Immature natural killer cell (primary cell): ENCODE results near the gene CDH4. TPM values are rescaled to one million over a fixed set of nuclear protein-coding genes. Genes with fewer than 3 reads are reported as not detected.

Experiments
- DNase-seq, 3 donors: peaks; one replicate each; pipeline ENCODE4 v3.0.0; 2022; ENCODE audit warnings: mixed read lengths in 1 of 3
- H3K27ac Mint-ChIP-seq, 6 donors: one replicate each; pipeline ENCODE4 v1.8.0; 2020; ENCODE audit warnings: mixed read lengths in 6 of 6, mild to moderate bottlenecking in 5 of 6, inconsistent platforms in 4 of 6, moderate library complexity in 3 of 6
- H3K27me3 Mint-ChIP-seq, 3 donors: one replicate each; pipeline ENCODE4 v1.8.0; 2020 to 2021; ENCODE audit warnings: low read depth in 3 of 3, mild to moderate bottlenecking in 3 of 3, mixed read lengths in 3 of 3, moderate library complexity in 3 of 3, inconsistent platforms in 1 of 3
- H3K36me3 Mint-ChIP-seq, 3 donors: one replicate each; pipeline ENCODE4 v1.8.0; 2020; ENCODE audit warnings: mixed read lengths in 3 of 3, inconsistent platforms in 2 of 3, mild to moderate bottlenecking in 2 of 3
- H3K4me1 Mint-ChIP-seq, 2 donors: one replicate each; pipeline ENCODE4 v1.8.0; 2020; ENCODE audit warnings: inconsistent platforms in 2 of 2, mild to moderate bottlenecking in 2 of 2, mixed read lengths in 2 of 2, moderate library complexity in 1 of 2
- H3K4me3 Mint-ChIP-seq, 5 donors: one replicate each; pipeline ENCODE4 v1.8.0; 2020; ENCODE audit warnings: mild to moderate bottlenecking in 5 of 5, mixed read lengths in 5 of 5, inconsistent platforms in 3 of 5, moderate library complexity in 3 of 5
- H3K9me3 Mint-ChIP-seq, 6 donors: one replicate each; pipeline ENCODE4 v1.8.0; 2020; ENCODE audit warnings: mild to moderate bottlenecking in 6 of 6, mixed read lengths in 6 of 6, inconsistent platforms in 4 of 6, moderate library complexity in 3 of 6
- polyA plus RNA-seq, 3 donors: library from polyadenylated mRNA; unstranded; fragments of 300-500 nt; fragmentation: Illumina TruSeq; gene quantifications; one replicate each; pipeline ENCODE4 v1.2.3, GENCODE V29; 2021

The CDH4 gene
- polyA plus RNA-seq, 3 donors from 2014 or later, result not detected

DNA sequence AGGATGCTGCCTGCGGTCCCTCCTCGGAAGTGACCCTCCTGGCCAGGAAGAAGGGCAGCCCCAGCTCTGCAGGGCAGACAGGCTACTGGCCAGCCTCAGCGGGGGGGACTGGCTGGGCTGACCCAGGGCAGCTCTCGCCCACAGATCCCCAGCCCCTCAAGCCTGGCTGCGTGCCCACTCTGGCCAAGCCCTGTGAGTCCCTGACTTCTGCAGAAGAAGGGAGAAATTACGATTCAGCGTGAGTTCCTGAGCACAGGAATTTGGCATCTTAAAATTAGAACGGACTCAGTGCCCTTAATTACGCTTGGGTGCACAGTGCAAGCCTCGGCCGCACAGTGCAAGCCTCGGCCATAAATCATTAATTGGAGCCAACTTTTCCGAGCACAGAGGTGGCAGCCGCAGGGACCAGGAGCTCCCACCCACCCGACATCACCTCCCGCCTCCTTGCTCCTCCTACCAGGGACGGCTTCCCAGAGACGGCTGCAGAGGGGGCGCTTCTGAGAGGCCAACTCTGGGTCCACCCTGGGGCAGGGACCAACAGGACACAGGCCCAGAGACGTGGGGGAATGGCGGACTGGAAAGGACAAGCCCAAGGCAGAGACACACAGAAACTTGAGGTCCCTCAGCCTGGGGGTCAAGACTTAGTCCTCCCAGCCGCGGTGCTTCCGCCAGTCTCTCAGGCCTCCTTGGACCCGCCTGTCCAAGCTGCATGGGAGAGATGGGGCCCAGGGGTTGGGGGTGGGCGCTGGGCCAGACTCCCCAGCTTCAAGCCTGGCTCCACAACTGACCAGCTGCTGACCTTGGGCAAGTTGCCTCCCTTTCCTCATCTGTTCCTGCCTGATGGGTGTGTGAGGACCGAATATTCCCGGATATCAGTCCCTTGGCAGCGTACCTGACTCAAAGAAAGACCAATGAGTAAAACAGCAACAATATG lies 648.2 kb downstream of the CDH4 start:
- Mint-ChIP-seq H3K4me3 (no peak overlapping the region), H3K9me3 (no peaks in the 10 kb centered on the region), H3K27ac (no peak overlapping the region), H3K4me1 (peaks cover 5 to 6% of the 10 kb centered on the region in 2 donors), H3K27me3 (peaks cover 0 to 2% (median 0%) of the 10 kb centered on the region in 3 donors), H3K36me3 (no peaks in the 10 kb centered on the region)
- DNase-seq, result no peak

- no peak for DNase-seq
- peaks cover 5 to 6% of the 10 kb centered on the region in 2 donors for H3K4me1 Mint-ChIP-seq
- H3K27me3 Mint-ChIP-seq, result peaks cover 0 to 2% (median 0%) of the 10 kb centered on the region in 3 donors
- no peak overlapping the region for H3K4me3 Mint-ChIP-seq
- no peaks in the 10 kb centered on the region for H3K36me3 Mint-ChIP-seq
- no peak overlapping the region for H3K27ac Mint-ChIP-seq
- H3K9me3 Mint-ChIP-seq, result no peaks in the 10 kb centered on the region
These were observed 648.9 kb downstream of the CDH4 start for GRCh38 chr20:61900945-61901293.

DNA sequence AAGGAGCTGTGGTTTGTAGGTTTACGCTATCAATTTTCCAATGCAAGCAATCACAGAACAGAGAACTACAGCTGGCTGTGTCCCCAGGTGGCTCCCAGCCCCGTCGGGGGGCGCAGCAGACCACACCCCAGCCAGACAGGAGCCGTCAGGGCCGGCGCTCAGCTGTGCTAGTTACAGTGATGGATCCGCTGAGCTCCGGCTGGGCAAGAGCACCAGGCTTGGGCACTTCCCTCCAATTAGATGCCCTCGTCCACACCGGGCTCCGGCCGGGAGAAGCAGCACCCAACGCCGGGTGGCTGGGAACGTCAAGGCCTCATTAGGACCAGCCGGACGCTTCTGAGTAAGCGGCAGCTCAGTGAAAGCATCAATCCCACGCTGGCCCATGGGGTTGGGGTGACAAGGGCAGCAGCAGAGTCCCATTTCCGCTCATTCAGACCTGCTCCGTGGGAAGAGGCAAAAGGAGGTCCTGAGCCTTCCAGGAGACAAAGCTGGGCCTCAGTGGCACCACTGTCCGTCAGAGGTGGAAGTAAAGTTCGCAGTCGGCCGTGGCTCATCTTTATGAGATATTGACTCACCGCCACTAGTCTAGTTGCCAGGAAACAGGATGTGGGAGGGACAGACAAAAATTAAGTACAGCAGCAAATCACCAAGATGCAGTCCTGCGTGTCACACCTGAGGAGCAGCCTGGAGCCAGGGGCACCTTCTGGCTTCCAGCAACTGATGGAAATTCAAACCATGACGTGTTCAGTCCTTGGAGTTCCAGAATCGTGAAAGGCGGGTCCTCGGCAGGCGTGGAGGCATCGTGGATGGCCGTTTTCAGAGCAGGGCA lies 649.5 kb downstream of the CDH4 start:
- H3K27me3 Mint-ChIP-seq, result peaks cover 0 to 2% (median 0%) of the 10 kb centered on the region in 3 donors
- peaks cover 5 to 6% of the 10 kb centered on the region in 2 donors for H3K4me1 Mint-ChIP-seq
- no peaks in the 10 kb centered on the region for H3K36me3 Mint-ChIP-seq
- no peak overlapping the region for H3K27ac Mint-ChIP-seq
- no peaks in the 10 kb centered on the region for H3K9me3 Mint-ChIP-seq
- DNase-seq, result no peak
- peak overlapping the region in 1 of 5 donors; percentile 30 for H3K4me3 Mint-ChIP-seq

DNA sequence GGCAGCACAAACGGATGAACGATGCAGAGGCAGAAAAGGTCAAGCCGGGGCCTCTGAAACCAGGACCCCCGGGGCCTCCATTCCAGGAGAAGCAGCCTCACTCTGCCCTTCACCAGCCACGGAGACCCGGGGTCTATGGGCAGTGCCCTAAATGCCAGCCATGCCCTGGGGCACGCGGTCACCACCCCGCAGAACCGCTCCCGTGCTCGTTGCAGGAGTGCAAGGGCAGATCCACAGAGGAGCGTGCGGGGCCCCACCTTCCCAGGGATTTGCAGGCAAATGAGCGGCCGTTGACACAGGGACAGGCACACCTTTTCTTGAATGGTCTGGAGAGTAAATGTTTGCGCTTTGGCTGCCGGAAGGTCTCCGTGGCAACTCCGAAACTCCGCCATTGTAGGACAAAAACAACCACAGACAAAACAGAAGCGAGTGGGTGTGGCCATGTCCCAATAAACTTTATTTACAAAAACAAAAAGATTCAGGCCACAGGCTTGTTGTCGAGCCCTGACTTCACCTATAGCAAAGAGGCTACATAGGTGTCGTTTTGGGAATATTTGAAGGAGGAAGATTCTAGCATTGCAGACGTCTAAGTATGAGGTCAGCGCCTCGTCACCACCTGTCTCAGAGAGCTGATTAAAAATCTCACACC lies 650.3 kb downstream of the CDH4 start:
- Mint-ChIP-seq H3K4me1 (peaks cover 5 to 6% of the 10 kb centered on the region in 2 donors), H3K27me3 (peaks cover 0 to 2% (median 0%) of the 10 kb centered on the region in 3 donors), H3K27ac (no peak overlapping the region), H3K9me3 (no peaks in the 10 kb centered on the region), H3K36me3 (no peaks in the 10 kb centered on the region), H3K4me3 (no peak overlapping the region)
- DNase-seq, result no peak

DNA sequence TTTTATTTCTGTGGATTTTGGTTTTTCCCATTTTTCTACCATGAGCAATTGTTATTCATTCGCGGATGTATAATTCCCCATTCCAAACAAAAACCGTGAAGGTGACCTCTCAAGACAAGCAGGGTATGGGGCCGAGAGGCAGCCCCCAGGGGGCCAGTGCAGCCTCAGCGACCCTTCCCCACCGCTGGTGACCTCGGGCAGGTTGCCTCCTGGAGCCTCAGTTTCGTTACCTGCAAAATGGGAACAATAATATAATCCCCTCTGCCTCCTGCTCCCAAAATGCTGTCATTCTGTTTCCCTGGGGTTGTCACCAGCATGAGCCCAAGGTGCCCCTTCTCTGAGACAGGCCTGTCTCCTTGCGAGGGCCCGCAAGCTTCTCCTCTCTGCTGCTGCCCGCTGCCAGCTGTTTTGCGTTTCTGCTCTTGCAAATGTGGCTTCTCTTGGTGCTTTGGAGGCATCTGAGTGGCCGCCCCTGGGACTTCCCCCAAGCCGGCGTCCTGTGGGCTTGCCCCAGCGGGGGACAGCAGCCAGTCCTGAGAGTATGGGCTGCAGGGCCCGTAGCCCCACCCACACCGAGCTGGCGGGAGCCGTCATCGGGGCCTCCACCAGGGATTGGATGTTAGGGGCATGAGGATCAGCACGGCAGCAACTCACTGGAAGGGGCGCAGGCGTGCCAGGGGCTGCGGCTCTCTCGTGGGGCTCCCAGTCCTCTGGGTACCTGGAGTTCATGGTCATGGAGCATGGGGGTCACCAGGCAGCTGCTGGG lies 651.7 kb downstream of the CDH4 start:
- peaks cover 0 to 2% (median 0%) of the 10 kb centered on the region in 3 donors for H3K27me3 Mint-ChIP-seq
- no peaks in the 10 kb centered on the region for H3K9me3 Mint-ChIP-seq
- no peaks in the 10 kb centered on the region for H3K36me3 Mint-ChIP-seq
- peaks cover 5 to 6% of the 10 kb centered on the region in 2 donors for H3K4me1 Mint-ChIP-seq
- no peak for DNase-seq
- H3K4me3 Mint-ChIP-seq, result no peak overlapping the region
- H3K27ac Mint-ChIP-seq, result no peak overlapping the region

- Mint-ChIP-seq H3K27me3 (peaks cover 0 to 2% (median 0%) of the 10 kb centered on the region in 3 donors), H3K4me1 (peaks cover 5 to 6% of the 10 kb centered on the region in 2 donors), H3K9me3 (no peaks in the 10 kb centered on the region), H3K36me3 (no peaks in the 10 kb centered on the region), H3K4me3 (no peak overlapping the region), H3K27ac (no peak overlapping the region)
- no peak for DNase-seq
These were observed 652.4 kb downstream of the CDH4 start for GRCh38 chr20:61904456-61904855.

DNA sequence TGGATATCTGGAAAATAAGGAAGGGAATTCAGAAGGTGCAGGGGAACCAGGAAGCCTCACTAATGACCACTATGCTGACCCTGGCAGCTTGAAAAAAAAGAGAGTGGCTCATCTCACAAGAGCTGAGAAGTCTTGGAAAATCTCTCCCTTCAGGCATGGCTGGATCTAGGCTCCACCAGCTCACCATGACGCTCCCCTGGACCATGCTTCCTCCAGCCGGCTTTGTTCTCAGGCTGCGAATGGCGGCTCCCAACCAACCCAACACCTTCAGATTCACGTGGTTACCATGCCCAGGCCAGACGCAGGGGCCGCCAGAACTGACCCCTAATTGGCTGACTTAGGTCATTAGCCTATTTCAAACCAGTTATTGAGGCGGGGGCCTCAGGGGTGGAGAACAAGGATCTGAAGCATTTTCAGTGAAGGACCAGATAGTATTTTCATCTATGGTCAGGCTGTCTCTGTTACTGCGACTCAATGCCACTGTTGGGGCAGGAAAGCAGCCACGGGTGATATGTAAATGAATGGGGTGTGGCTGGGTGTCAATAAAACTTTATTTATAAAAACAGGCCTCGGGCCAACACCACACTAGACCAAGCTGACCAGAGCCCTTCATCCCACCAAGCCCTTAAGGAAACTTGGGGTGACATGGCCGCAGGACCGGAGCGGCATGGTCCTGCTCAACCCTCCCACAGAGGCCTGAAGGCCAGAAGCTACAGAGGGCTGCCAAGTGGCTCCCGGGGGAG lies 653.9 kb downstream of the CDH4 start:
- Mint-ChIP-seq H3K27ac (no peak overlapping the region), H3K4me3 (no peak overlapping the region), H3K27me3 (peaks cover 0 to 2% (median 0%) of the 10 kb centered on the region in 3 donors), H3K4me1 (peaks cover 5 to 6% of the 10 kb centered on the region in 2 donors), H3K9me3 (no peaks in the 10 kb centered on the region), H3K36me3 (no peaks in the 10 kb centered on the region)
- no peak for DNase-seq

DNA sequence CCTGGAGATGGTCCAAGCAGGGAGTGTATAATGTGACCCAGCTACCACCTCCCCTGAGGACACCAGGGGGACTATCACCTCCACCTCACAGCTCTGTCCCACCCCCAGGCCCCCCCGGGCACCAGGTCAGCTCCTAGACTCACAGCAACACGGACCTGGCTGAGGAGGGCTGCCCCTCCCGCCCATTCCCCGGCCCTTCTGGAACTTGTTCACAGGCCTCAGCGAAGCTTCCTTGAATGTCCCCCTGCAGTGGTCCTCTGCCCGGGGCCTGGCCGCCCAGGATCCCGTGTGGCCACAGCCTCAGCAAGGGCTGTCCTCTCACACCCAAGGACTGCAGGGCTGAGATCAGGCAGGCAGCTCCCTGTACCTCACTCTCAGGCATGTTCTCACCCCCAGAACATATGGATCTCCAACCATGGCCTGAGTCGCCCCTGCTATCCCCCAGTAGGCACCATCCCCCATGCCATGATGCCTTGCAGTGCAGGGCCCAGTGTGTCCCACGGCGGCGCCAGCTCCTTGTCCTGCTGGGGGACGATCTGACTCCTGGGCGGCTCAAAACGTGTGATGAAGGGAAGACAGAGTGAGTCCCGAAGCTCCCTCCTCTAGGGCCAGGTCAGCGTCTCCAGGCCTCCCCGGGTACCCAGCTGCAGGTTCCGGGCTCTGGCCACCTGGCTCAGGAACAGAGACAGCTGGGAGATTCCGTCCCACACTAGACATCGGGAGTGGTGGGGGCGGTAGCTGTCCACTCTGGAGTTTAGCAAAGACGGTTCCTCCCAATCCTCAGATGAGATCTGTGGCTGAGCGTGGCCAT lies 655.2 kb downstream of the CDH4 start:
- Mint-ChIP-seq H3K27me3 (peaks cover 0 to 2% (median 2%) of the 10 kb centered on the region in 3 donors), H3K4me1 (peaks cover 5 to 6% of the 10 kb centered on the region in 2 donors), H3K36me3 (no peaks in the 10 kb centered on the region), H3K4me3 (no peak overlapping the region), H3K9me3 (no peaks in the 10 kb centered on the region), H3K27ac (no peak overlapping the region)
- DNase-seq, result no peak

DNA sequence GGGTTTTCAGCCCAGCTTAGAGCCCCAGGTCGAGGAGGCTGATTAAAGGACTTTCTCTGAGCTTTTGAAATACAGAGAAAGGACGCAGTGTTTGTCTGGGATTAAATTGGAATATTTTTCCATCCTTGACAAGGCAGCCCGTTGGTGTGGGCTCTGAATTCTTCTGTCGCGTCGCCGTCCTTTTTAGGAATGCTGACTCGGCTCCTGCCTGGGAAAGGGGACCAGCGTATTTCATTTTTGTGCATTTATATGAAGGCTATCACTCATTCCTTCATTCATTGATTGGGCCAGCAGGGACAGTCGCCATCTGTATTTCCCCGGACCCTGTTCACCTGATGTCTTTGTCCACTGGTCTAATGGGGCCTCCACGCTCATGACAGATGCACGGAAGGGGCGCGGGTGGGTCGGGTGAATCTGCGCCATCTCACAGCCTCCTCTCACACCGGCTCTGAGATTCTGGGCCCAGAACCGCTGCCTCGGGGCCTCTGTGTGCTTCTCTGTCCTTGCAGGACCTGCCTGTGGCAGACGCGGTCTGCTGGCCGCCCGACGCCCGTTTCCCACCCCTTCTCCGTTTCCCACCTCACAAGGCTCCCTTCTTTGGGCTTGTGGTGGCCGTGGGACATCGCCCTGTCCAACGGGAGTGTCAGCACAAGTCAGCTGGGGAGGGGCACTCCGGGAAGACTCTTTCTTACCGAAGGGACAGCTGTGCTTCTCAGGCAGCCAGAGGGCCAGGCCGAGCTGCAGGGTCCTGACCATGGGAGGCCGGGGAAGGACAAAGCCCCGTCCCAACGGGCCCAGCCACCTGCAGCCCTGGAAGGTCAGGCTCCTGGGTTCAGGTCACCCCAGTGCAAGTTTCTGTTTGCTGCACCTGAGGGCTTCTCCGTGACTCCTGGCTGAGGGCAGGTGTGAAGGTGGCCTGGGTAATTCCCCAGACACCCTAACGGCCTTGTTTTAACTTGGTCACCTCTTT lies 656.3 kb downstream of the CDH4 start:
- Mint-ChIP-seq H3K9me3 (no peaks in the 10 kb centered on the region), H3K27me3 (peaks cover under 1 to 2% (median 2%) of the 10 kb centered on the region in 3 donors), H3K4me1 (peaks cover 15 to 17% of the 10 kb centered on the region in 2 donors), H3K36me3 (no peaks in the 10 kb centered on the region), H3K27ac (no peak overlapping the region), H3K4me3 (no peak overlapping the region)
- DNase-seq, result no peak

DNA sequence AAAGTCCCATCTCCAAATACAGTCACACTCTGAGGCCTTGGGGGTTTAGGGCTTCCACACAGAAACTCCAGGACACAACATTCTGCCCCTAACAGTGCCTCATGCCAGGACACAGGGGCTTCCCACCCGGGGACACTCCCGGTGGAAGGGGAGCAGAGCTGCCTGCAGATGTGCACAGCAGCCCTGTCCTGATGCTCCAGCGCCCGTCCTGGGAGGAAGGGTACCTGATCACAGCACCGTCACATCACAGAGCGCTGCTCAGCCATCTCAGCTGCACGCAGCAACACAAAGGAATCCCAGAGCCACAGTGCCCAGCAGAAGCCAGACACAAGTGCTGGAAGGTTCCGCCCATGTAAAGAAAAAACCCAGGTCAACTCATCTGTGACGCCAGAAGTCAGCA lies 657.0 kb downstream of the CDH4 start:
- Mint-ChIP-seq H3K4me1 (peaks cover 18 to 24% of the 10 kb centered on the region in 2 donors), H3K36me3 (no peaks in the 10 kb centered on the region), H3K9me3 (no peaks in the 10 kb centered on the region), H3K27ac (no peak overlapping the region), H3K4me3 (no peak overlapping the region), H3K27me3 (peaks cover 1 to 3% (median 2%) of the 10 kb centered on the region in 3 donors)
- DNase-seq, result no peak

GRCh38 chr20:61909821-61910220 lies 657.8 kb downstream of the CDH4 start:
- Mint-ChIP-seq H3K36me3 (no peaks in the 10 kb centered on the region), H3K27ac (peak overlapping the region in 1 of 6 donors; percentile 26), H3K4me3 (no peak overlapping the region), H3K4me1 (peaks cover 22 to 32% of the 10 kb centered on the region in 2 donors), H3K27me3 (peaks cover 2 to 6% (median 4%) of the 10 kb centered on the region in 3 donors), H3K9me3 (no peaks in the 10 kb centered on the region)
- DNase-seq, result no peak
